Activated T-cell treated with anti-CD3 and anti-CD28 coated beads for 4 hours (primary cell): ENCODE measurements around the gene ZNF618.
"Not testable (repeated sequence)": the region's sequence is repeated elsewhere in the genome, so short reads cannot be mapped to it uniquely, and the experiment has no call there.

Source experiments
- DNase-seq: peaks from one replicate; pipeline ENCODE4 v3.0.0-alpha.2; 2020

The ZNF618 gene

DNA sequence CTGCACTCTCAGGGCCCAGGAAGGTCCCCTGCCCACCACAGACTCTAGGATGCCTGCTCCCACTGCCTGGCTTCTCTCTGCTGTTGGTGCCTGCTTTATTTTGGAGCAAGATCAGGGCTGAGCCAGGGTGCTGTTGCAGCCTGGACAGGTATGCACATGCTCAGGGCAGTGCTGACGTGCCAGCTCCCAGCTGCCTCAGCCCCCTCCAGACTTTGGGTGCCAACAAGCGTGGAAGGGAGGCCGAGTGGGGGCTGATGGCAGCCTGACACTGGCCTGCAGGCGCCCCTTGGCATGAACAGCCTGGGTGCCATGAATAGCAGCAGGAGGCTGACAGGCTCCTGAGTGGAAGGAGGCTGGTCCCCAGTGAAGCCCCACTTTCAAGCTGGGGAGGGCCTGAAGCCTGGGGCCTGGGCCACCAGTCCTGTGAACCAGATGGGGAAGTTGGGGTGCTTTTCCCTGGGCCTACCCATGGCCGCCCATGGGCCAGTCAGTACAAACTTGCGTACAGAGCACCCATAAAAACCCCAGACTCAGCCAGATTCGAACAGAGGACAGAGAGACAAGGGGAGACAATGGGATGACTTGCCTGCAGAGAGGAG lies 195.2 kb downstream of the ZNF618 start:
- no peak for DNase-seq

DNA sequence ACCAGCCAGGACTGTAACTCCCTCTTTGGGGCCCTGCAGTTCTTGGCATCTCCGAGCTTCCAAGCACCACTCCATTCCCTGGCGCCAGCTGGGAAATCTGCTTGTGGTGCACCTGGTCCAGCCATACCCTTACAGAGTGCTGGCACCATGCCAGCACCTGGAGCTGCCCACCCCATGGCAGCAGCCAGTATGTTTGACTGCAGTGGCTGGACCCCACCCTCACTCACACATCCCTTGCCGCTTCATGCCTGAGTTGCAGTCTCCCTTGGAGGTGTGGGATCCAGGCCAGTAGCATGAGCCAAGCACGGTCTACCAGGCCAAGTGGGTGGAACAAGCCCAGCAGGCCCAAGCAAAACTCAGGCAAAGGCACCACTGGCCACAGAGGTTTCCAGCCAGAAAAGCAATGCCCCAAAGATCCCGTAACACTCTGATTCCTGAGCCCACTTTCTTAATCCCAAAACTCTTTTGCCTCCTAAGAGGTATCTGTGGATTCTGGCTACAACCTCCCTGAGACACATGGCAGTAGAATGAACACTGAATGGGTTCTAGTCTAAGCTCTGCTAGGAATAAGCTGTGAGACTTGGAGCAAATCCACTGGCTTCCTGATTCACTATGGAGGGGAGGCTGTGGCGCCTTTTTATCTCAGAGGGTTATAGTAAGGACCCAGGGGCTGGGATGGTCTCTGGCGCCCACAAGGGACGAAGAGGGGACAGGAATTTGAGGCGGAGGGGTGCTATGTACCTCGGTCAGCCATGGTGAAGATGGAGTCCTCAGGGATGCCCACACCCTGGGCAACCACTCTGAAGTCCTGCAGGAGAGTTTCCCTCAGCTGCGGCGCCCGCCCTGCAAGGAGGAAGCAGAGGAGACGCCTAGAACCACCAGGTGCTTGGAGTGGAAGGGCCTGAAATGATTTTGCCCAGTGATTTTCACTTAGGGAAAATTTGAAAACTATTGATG lies 196.4 kb downstream of the ZNF618 start:
- DNase-seq: no peak

- DNase-seq: no peak
Observed at GRCh38 chr9:114075602-114076001, 199.5 kb downstream of the ZNF618 start.

DNA sequence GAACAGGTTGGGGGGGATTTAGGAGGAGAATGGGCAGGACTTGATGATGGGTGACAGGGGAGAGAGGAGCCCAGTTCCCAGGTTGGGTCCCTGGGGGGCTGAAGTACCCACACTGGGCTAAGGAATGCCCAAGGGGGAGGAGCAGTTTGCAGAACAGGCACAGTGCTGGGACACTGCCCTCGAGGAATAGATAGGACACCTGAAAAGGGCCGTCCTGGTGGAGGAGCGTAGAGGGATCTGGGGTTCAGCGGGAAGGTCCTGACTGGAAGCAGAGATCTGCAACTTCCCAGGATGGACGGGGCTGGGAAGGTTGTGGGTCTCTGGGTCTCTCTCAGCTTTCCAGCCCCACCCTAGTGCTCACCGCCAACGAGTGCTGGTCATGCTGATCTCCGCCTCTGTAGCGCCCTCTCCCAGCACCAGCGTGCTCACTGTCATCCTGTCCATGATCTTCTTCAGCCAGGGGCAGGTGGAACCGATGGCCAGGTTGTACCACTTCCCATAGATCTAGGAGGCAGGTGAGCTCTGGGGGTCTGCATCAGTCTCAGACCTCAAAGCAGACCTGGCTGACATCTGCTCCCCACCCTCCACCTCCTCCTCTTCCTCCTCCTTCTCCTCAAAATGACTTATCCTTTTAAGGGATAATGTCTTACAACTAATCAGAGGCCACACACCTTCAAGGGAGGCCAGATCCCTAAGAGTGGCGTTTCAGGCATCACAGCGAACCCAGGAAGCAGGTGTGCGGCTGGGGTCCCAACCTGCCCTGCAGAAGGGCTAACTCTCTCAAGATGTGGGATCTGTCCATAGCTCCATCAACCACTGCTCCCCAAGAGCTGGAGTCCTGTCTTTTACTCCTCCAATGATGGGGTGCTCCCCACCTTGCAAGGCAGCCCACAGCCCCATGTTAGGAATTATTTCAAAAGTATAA lies 200.4 kb downstream of the ZNF618 start:
- no peak for DNase-seq

DNA sequence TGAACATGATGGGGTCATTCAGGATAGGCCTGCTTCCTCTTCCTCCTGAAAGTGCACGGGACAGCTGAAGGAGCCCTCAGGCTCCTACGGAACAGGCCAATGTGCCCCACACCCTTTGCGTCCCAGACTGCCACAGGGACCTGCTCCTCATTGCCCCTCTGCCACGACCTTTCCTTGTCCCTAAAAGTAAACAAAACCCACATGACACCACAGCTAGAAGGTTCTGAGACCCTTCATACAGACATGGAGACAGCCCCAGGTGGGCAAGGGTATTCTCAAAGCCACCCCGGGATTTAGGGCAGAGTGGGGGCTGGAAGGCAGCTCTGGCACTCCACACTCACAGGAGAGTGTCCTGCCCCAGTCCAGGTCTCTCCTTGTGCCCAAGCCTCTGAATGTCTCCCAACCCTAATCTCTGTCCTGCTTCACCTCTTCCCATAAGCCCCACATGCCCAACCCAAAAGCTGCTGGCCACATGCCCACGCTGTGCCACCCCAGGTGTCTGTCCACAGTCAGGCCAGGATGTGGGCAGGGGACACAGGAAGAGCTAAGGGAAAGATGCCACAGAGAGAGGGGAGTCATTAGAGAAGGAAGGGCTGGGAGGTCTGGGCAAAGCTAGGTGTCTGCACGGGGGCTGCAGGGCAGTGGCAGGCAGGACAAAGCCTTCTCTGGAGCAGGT lies 201.2 kb downstream of the ZNF618 start:
- DNase-seq: no peak

DNA sequence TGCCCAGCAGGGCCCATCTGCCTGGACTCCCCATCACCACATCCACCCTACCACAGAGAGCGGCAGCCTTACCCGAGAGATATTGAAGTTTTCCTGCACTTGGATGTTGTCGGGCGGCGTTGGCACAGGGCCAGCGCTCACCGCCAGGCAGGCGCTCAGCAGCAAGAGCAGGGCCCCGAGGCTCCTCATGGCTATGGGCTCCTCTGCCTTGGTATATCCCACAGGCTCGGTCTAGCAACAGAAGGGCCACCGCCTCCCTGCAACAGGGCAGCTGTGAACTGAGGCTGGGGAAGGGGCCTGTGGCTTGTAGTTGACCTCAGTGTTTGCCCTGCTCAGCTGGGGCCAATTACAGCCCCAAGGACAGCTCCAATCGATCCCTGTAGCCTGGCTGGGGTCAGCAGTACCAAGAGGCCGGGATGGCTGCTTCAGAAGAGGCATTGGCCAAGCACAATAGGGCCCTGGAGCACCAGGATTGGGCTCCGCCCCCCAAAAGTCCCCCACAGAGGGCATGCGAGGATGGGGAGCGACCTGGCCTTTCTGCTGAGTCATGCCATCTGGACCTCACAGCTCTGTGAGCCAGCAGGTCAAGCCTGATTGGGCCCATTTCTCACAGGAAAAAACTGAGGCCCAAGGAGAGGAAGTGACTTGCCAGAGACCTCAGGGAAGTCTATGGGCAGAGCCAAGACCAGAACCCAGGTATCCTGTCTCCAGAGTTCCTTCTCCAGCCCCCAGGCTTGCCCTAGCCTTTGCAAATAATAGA lies 202.1 kb downstream of the ZNF618 start, which contains the start of gene AMBP:
TSS of gene AMBP (minus strand) at position 280 of the 760 bp plus-strand sequence. CDS start at position 189, 91 bp downstream.
- no peak for DNase-seq

DNA sequence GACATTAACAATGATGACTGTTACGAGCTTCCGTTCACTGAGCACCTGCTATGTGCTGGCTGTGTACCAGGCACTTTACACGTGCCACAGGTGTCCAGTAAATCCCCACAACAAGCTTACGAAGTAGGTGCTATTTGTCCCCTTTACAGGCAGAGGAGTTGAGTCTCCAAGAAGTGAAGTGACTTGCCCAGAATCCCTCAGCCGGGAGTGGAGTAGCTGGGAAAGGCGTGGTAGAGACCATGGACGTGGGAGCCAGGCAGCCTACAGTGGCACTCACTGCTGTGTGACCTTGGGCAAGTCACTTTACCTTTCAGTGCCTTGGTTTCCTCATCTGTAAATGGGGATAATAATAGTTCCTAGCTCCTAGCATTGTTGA lies 202.7 kb downstream of the ZNF618 start:
- DNase-seq: no peak

DNA sequence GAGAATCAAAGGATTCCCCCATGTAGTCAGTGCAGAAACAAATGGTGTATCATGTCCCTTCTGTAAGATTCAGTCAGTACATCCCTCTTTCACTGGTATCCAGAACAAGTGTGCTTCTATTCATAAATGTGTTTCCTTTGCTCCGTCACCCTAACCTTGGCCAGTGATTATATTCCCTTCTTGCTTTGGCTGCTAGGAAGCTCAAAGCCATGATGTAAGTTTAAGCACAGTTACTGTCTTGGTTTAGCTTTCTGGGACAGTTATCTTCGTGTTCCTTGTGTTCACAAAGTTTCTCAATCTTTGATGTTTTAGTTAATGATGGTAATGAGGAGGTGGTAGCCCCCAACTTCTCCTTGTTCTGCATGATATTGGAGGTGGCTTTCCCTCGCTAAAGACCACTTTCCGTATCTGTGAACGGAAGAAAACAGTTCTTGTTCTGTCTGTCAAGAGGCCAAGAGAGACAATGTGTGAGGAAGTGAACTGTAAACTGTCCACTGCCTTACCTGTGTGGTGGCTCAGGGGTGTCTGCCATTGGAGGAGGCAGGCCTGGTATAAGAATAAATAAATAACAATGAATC lies 204.2 kb downstream of the ZNF618 start:
- no peak for DNase-seq

DNA sequence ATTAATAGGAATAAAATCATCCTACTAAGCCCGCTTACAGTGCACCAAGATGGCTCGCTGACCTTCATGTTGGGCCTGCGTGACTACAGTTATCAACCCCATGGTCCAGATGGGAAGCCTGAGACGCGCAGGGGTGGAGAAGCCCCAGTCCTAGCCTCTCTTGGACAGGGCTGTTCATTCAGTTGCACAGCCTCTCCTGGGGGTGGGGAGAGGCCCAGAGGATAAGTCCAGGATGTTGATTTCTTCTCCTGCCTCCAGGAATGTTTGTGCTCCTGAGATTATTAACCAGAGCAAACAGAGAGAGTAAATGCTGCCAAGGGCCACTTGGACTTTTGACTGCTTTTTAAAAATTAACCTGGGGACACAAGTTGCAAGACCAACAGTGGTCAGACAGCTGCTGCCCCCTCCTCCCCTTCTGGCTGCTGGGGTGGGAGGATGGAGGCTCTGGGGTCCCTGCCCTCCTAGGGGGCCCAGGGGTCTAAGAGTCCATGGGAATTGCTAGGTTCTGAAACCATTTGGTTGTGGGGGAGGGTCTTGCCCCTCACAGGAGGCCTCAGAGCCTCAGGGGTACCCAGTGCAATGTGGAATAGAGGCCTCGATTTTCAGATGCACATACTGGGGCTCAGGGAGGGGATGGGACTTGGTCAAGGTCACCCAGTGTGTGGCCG lies 204.8 kb downstream of the ZNF618 start:
- DNase-seq: no peak

- no peak for DNase-seq
Observed at GRCh38 chr9:114081441-114082016, 205.4 kb downstream of the ZNF618 start.

DNA sequence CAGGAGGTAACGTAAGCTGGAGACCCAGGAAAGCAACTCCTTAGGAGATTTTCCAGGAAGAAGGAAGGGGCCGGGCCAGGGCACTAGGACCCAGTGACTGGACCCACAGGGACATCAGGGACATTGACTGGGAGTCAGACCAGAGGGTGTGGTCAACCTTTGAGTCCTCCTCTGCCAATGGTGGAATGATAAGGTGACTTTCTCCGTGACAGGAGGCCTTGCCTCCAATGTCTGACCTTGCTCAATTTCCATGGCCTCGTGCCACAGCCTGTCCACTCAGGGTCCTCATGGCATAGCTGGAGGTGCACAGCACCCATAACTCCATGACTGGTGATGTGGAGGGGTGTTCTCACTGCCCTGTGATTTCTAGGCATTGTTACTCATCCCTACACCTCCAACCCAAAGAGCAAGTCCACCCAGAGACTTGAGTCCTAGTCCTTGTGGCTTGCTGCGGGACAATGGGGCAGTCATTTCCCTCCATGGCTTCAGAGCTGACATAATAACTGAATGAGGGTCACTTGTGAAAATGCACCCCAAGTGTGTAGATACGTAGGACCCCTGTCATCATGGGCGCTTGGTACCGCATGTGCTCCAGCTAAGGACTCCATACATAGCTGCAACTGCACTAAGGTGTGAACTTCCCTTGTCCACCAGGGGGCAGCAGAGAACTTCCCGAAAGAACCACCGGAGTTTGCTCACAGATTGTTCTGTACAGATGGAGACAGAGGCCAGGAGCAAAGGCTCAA lies 206.1 kb downstream of the ZNF618 start:
- peak; percentile 79 for DNase-seq

- not testable (repeated sequence) for DNase-seq
Observed at GRCh38 chr9:114082763-114083412, 206.8 kb downstream of the ZNF618 start.

- no peak for DNase-seq
Observed at GRCh38 chr9:114083666-114084065, 207.6 kb downstream of the ZNF618 start.

DNA sequence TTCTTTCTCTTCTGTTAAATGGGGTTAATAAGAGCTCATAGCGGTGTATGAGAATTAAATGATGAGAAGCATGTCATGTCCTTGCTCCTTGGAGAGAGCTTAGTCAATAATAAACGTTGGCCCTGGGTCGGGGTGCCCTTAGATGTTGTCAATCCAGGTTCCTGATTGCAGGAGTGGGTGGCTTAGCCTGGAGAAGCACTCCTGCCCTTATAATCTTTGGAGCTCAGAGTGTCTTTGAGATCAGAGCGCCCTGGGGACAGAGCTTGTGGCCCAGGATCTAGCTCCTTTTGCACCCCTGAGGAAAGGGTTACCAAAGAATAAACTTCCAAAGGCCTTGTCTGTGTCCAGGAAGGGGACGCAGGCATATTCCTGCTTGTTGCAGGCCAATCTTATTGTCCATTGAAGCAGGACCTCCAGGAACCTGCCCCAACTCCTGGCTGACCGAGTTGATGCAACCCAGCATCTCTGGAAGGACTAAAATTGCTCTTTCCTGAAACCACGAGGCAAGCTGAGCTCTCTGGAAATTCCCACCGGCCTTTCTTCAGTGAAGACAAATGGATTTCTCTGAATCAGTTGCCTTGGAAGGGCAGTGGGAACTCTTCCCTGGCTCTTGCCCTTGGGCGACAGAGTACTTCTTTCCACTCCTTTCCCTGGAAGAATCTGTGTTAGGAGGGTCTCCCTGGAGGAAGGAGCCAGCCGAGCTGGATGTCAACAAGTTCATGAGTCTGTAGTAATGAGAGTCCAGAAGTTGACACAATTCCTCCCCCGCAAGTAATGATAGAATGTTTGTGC lies 208.4 kb downstream of the ZNF618 start:
- no peak for DNase-seq

- DNase-seq: no peak
Observed at GRCh38 chr9:114085387-114085789, 209.3 kb downstream of the ZNF618 start.

DNA sequence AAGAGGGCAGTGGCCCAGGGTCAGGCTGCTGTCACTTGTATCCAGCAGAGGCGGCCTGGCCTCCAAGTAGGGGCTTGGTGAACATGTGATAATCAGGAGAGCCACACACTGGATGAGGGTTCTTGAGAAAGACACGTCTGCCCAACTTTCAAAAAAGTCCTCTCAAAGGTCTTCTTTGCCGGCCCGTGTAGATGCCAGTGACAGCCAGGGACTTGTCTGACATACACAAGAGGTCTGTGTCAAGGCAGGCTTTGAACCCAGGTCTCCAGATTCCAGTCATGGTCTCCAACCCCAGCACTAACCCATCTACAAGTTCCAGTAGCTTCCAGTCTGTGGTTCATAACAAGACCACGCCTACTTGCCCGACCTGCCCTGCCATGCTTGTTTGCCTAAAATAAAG lies 209.9 kb downstream of the ZNF618 start:
- no peak for DNase-seq

GRCh38 chr9:114086607-114087006 lies 210.5 kb downstream of the ZNF618 start:
- no peak for DNase-seq

GRCh38 chr9:114087721-114088120 lies 211.6 kb downstream of the ZNF618 start:
- DNase-seq: no peak
